NCI-H187 treated with DMSO at 0.1 percent for 48 hours (cell line): ENCODE data around the gene CAMSAP2.
A peak's percentile ranks its signal among the peaks of the same experiment; 100 is the strongest.

Experiments
- DNase-seq: peaks from one replicate; lab custom pipeline; 2025; lab: John Stamatoyannopoulos, UW

Gene CAMSAP2, protein sequence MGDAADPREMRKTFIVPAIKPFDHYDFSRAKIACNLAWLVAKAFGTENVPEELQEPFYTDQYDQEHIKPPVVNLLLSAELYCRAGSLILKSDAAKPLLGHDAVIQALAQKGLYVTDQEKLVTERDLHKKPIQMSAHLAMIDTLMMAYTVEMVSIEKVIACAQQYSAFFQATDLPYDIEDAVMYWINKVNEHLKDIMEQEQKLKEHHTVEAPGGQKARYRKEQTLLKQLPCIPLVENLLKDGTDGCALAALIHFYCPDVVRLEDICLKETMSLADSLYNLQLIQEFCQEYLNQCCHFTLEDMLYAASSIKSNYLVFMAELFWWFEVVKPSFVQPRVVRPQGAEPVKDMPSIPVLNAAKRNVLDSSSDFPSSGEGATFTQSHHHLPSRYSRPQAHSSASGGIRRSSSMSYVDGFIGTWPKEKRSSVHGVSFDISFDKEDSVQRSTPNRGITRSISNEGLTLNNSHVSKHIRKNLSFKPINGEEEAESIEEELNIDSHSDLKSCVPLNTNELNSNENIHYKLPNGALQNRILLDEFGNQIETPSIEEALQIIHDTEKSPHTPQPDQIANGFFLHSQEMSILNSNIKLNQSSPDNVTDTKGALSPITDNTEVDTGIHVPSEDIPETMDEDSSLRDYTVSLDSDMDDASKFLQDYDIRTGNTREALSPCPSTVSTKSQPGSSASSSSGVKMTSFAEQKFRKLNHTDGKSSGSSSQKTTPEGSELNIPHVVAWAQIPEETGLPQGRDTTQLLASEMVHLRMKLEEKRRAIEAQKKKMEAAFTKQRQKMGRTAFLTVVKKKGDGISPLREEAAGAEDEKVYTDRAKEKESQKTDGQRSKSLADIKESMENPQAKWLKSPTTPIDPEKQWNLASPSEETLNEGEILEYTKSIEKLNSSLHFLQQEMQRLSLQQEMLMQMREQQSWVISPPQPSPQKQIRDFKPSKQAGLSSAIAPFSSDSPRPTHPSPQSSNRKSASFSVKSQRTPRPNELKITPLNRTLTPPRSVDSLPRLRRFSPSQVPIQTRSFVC (N-terminal part only)

GRCh38 chr1:200738327-200738948 lies at the start of gene CAMSAP2:
TSS of gene CAMSAP2 (plus strand) at chr1:200738893. CDS start at chr1:200739828, 935 bp downstream.
- DNase-seq, result peak; percentile 25

DNA sequence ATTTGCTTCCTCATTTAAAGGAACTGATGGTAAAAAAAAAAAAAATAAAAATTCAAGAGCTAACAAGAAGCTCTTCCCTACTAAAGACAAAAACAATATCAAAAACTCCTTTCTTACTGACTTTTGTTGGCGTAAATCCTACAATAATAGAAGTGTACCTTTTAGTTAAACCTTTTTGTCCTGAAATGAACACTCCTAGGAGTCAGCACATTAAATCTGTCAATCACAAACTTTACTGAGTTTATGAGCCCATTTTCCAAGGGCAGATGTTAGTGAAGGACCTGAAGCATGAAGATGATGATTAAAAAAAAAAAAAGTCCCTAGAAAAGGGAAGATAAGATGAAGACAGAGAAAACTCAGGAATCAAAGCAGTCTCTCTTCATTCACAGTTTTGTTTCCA lies 46.4 kb upstream of the CAMSAP2 start:
- no peak for DNase-seq

DNA sequence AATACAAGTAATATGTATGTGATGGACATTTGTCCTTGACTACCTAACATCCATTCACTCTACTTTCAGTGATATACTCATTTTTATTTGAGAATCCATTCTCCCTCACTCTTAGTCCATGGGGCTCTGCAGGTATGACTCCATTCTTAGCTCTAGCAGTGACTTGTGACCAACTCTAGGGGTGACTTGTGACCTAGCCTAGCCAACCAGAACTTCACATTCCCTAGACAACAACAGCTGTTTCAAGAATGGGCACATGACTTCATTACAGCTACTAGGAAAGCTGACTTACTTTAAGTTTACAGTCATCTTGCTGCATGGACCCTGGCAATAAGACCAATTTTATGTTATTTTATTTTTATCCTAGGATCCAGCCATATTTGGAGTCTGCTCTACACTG lies 45.4 kb upstream of the CAMSAP2 start:
- no peak for DNase-seq

- no peak for DNase-seq
Observed at GRCh38 chr1:200694738-200695137, 44.0 kb upstream of the CAMSAP2 start.

- DNase-seq, result no peak
Observed at GRCh38 chr1:200699871-200700270, 38.8 kb upstream of the CAMSAP2 start.

DNA sequence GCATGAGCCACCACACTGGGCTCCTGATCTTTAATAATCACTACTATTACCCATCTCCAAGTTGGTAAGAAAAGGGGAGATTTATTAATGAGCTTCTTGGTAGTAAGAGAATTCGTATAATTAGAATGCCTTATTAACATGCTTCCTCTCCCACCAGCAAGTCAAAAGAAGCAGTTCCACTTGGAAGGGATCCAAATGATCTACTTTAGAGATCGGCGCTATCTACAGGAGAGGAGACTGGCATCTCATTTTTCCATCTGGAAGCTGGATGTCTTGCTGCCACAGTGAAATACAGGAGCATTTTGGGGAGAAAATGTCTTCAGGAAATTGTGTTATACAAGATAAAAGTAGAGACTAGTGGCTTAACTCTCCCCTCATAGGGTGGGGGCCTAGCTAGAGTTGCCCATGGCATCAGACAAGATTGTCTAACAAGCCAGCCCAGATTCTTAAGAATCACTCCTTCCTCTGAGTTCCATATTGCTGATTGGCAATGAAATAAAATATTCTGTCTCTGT lies 33.6 kb upstream of the CAMSAP2 start:
- no peak for DNase-seq

DNA sequence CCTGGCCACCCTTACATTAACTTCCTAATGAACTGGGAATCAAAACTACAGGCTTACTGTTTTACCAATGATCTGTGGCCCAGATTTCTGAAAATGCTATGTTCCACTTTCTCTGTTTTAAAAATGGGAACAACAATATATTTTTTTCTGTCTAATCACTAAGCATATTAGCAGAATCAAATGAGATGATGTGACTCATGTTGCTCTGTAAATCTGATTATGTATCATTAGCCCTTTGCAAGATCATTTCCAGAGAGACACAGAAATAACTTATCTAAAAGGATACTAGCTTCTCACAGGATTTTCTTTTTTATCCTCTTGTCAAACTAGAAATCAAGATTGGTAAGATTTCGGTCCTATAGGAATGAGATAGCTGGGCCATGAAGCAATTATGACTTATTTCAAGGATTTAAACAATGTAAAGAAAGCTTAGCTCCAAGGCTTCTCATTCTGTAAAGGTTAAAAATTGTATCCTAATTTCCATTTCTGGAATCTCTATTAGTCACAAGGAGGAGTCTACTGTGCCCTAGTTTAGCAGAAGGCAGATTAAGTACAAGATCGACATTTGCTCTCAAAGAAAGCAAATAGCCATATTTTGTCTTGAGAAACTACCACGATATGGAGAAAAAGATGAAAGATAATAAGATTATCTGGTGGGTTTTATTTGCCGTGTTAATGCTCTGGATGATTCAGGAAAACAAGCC lies 32.4 kb upstream of the CAMSAP2 start:
- DNase-seq, result no peak

DNA sequence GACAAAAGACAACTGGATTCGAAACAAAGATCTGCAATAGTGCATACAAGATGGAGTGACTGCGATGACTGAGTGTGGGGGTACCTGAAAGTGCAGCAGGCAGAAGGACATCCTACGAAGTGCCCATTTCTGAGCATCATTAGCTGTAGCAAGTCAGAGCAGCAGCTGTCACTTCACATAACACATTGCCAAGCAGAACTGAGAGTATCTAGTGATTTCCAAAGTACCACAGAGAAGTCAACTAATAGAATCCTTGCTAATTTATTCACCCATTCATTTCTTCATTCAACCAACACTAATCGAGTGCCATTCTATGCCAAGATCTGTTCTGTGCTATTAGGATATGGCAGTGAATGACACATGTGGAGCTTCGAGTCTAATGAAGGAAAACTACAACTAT lies 31.6 kb upstream of the CAMSAP2 start:
- DNase-seq, result no peak

GRCh38 chr1:200708161-200708560 lies 30.5 kb upstream of the CAMSAP2 start:
- DNase-seq, result no peak

- no peak for DNase-seq
Observed at GRCh38 chr1:200708769-200709168, 29.9 kb upstream of the CAMSAP2 start.

DNA sequence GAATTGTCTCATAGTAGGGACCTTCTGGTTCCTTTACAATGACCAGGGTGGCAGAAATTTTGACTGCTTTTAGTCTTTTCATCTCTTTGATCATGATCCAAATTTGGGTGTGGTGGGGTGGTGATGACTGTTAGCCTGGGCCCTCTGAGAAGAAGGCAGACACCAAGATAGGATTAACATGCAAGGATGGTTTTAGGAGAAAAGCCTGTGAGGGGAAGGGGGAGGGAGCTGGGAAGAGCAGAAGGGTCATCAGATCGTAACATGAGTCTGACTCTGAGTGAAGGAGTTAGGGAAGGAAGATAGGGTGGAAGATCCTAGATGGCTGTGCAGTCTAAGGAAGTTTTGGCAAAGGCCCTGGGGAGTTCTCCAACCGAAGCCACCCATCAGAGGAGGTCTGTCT lies 28.5 kb upstream of the CAMSAP2 start:
- no peak for DNase-seq

- no peak for DNase-seq
Observed at GRCh38 chr1:200714504-200715187, 24.0 kb upstream of the CAMSAP2 start.

DNA sequence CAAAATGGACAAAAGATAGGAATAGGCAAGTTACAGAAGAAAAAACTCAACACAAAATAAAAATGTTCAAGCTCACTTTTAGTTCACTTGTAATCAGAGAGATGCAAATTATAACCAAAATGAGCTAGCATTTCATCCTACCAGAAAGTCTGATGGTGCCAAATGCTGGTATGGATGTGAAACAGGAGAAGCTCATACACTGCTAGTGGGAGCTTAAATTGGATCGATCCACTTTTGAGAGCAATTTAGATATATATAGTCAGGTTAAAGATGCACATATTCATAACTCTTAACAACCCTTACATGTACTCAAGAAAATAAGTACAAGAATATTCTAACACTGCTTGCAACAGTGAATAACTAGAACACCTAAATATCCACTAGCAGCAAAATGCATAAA lies 18.5 kb upstream of the CAMSAP2 start:
- no peak for DNase-seq

DNA sequence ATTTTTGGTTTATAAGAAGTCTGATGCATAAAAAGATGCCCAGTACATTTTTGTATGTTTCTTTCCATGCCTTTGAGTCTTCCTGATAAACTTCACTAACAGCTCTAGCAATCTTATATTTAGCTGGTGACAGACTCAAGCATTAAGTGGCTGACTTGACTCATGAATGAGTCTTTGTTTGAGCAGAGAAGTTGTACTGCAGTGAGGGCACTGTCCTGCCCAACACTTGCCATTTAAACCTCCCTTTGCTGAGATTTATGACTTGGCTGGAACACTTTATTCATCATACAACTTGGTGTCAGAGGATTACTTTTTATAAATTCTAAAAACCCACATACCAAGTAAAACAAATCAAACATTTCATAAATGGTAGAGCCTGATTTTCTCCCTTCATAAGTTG lies 14.6 kb upstream of the CAMSAP2 start:
- DNase-seq, result no peak

DNA sequence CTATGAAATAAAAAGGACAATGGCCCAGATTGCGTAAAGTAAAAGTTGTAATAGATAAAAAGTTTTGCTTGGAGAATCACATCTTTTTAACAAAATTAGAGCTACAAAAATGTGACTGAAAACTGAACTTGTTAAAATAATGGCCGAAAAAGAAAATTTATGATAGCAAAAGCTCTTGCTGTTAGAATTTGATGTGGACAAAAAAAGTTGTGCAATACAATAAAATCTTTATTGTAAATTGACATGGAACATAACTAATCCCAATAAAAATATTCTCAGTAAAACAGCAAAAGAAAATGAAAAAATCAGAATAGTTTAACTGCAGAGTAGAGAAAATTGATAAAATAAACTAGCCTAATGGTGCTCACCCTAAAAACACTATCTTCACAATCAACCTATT lies 11.4 kb upstream of the CAMSAP2 start:
- DNase-seq, result no peak

DNA sequence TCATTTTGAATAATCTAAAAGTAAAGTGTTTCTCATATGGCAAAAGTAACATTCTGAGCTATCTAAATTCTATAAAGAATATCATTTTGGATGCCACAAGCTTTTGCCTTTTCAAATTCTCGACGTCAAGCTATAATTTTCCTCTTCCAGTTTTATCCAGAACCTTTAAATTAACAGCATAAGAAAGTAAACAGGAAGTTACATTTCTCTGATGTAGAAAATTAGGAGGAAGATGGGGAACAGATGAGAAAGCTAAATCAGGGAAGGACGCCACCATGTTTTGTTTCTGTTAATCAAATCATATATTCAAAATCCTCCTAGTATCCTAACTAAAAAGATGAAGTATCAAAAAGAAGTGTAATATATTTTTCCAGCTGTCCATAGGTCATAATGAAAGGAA lies 8.8 kb upstream of the CAMSAP2 start:
- DNase-seq, result no peak

DNA sequence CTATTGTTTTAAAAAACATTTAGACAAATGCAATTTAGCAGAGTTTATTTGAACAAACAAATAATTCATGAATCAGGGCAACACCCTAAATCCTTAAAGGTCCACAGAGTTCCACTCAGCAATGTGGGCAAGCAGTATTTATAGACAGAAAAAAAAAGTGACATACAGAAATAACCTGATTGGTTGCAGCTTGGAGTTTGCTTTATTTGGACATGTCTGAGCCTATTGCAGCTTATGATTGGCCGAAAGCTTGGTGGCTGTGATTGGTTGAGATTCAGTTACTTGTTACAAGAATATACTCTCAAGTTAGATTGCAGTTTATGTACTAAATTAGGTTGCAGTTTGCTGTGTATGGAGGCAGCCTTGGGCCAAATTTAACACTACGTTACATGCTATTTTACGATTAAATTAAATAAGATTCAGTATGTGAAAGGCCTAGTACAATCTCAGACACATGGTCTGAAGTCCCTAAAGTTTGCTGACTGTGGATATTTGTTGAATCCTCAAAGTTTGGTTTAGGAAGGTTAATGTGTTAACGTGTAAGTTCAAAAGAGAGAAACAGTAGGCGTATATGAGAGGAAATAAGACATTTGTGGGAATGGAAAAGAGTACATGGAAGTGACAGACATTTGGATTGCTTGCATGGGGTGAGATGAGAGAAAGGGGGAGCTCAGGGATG lies 6.9 kb upstream of the CAMSAP2 start:
- no peak for DNase-seq

- no peak for DNase-seq
Observed at GRCh38 chr1:200732438-200732837, 6.3 kb upstream of the CAMSAP2 start.

DNA sequence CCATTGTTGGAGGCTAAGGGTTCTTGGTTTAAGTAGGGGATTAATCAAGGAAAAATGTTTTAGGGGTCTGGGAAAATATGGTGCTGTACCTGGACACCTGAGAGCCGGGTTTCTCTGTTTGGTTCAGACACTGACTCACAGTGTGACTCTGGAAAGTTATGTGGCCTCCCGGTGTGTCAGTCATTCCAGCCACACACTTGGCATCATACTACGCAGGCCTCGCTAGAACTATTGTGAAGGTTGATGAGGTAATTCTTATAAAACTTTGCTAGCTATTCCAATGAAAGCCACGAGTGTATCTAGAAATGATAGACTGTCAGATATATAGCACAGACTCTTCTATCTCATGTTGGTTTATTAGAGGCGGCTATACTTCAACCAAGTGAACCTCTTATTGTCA lies 4.8 kb upstream of the CAMSAP2 start:
- no peak for DNase-seq

DNA sequence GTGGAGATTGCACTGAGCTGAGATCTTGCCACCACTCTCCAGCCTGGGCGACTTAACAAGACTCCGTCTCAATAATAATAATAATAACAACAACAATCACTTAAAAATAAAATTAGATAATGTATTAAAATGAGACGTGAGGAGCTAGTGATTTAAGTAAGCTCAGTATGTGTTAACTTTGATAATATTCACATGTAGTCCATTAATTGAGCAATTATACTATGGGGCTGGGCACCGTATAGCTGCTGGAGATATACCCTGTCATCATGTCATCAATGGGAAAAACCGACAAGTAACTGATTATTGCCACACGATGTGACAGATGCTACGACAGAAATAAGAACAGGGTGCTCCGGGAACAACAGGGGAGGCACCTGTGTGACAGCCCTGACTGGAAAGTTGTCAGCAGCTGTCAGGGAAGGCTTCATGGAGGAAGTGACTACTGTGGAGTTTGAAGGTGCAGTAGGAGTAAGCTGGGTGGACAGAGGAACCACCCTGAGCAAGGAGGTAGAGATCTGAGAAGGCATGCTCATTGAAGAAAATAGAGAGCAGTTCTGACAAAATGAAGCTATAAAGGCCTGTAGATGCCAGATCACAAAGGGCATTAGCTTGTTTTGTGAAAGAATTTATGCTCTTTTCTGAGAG lies 924 bp upstream of the CAMSAP2 start:
- no peak for DNase-seq
